HG03103 (cell line): ENCODE results near the gene CD86.

Experiments
- ATAC-seq: cut with Tn5 transposase; IDR thresholded peaks from one replicate; pipeline ENCODE4 v1.9.1; 2021; ENCODE audit warnings: low read depth; ENCODE audit not compliant: unreplicated experiment

CD86 gene

GRCh38 chr3:122057671-122058070, 2.5 kb downstream of the CD86 start:
- no peak for ATAC-seq

GRCh38 chr3:122058294-122058693, 3.1 kb downstream of the CD86 start:
- ATAC-seq = no peak

- no peak for ATAC-seq
Measured at GRCh38 chr3:122060040-122060698, 5.0 kb downstream of the CD86 start.

- no peak for ATAC-seq
Measured at GRCh38 chr3:122063908-122064307, 8.7 kb downstream of the CD86 start.

GRCh38 chr3:122064326-122064725, 9.2 kb downstream of the CD86 start:
- no peak for ATAC-seq

- ATAC-seq = no peak
Measured at GRCh38 chr3:122066331-122067213, 11.4 kb downstream of the CD86 start.

- ATAC-seq = no peak
Measured at GRCh38 chr3:122067214-122067550, 12.0 kb downstream of the CD86 start.

GRCh38 chr3:122067588-122068240, 12.6 kb downstream of the CD86 start:
- ATAC-seq = peak; percentile 45

GRCh38 chr3:122074621-122075265, 19.6 kb downstream of the CD86 start:
- ATAC-seq = peak; percentile 35

GRCh38 chr3:122076491-122077292, 21.5 kb downstream of the CD86 start:
- no peak for ATAC-seq

GRCh38 chr3:122077293-122078234, 22.4 kb downstream of the CD86 start:
- no peak for ATAC-seq

GRCh38 chr3:122078235-122078935, 23.2 kb downstream of the CD86 start:
- no peak for ATAC-seq

- no peak for ATAC-seq
Measured at GRCh38 chr3:122079524-122080206, 24.5 kb downstream of the CD86 start.

- no peak for ATAC-seq
Measured at GRCh38 chr3:122080207-122080587, 25.0 kb downstream of the CD86 start.

GRCh38 chr3:122081543-122082247, 26.5 kb downstream of the CD86 start:
- peak; percentile 36 for ATAC-seq

- ATAC-seq = no peak
Measured at GRCh38 chr3:122082357-122082756, 27.2 kb downstream of the CD86 start.

- no peak for ATAC-seq
Measured at GRCh38 chr3:122084799-122085198, 29.6 kb downstream of the CD86 start.
